ENCODE measurements around the gene ZBTB46. TPM values are rescaled to one million over a fixed set of nuclear protein-coding genes. Genes with fewer than 3 reads are reported as not detected.

ZBTB46 gene
- total and polyA plus RNA-seq, 4 donors = 0.79 to 12.1 (median 4.7) TPM

- H3K36me3 ChIP-seq (ENCODE audit: control insufficient read depth in 4 of 4, insufficient read depth in 3 of 4, low read depth in 1 of 4, low read length in 3 of 4) = peaks cover 0 to 3% (median 1%) of the 10 kb centered on the region in 4 donors
- peaks cover 7 to 22% (median 13%) of the 10 kb centered on the region in 4 donors for H3K4me1 ChIP-seq (ENCODE audit: control insufficient read depth in 4 of 4, insufficient read depth in 4 of 4, low read length in 3 of 4)
- TF ChIP-seq HNF4A (conservative IDR thresholded peaks at IDR 0.05) (no peak), RXRA (IDR thresholded peaks at IDR 0.05) (no peak), EGR1 (IDR thresholded peaks at IDR 0.05; ENCODE audit: low read depth in 2 of 2) (no peak), CTCF (IDR thresholded peaks at IDR 0.05; ENCODE audit: low read depth, low read length, missing input control) (no peak), SP1 (IDR thresholded peaks at IDR 0.05) (no peak), FOXA1 (IDR thresholded peaks at IDR 0.05) (no peak), FOXA2 (IDR thresholded peaks at IDR 0.05) (no peak), TAF1 (conservative IDR thresholded peaks at IDR 0.05) (no peak), ATF3 (IDR thresholded peaks at IDR 0.05) (no peak), JUND (IDR thresholded peaks at IDR 0.05) (no peak)
- TF ChIP-seq, protein P1, sequence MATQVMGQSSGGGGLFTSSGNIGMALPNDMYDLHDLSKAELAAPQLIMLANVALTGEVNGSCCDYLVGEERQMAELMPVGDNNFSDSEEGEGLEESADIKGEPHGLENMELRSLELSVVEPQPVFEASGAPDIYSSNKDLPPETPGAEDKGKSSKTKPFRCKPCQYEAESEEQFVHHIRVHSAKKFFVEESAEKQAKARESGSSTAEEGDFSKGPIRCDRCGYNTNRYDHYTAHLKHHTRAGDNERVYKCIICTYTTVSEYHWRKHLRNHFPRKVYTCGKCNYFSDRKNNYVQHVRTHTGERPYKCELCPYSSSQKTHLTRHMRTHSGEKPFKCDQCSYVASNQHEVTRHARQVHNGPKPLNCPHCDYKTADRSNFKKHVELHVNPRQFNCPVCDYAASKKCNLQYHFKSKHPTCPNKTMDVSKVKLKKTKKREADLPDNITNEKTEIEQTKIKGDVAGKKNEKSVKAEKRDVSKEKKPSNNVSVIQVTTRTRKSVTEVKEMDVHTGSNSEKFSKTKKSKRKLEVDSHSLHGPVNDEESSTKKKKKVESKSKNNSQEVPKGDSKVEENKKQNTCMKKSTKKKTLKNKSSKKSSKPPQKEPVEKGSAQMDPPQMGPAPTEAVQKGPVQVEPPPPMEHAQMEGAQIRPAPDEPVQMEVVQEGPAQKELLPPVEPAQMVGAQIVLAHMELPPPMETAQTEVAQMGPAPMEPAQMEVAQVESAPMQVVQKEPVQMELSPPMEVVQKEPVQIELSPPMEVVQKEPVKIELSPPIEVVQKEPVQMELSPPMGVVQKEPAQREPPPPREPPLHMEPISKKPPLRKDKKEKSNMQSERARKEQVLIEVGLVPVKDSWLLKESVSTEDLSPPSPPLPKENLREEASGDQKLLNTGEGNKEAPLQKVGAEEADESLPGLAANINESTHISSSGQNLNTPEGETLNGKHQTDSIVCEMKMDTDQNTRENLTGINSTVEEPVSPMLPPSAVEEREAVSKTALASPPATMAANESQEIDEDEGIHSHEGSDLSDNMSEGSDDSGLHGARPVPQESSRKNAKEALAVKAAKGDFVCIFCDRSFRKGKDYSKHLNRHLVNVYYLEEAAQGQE (IDR thresholded peaks at IDR 0.05) = no peak
- TF ChIP-seq, protein P2, sequence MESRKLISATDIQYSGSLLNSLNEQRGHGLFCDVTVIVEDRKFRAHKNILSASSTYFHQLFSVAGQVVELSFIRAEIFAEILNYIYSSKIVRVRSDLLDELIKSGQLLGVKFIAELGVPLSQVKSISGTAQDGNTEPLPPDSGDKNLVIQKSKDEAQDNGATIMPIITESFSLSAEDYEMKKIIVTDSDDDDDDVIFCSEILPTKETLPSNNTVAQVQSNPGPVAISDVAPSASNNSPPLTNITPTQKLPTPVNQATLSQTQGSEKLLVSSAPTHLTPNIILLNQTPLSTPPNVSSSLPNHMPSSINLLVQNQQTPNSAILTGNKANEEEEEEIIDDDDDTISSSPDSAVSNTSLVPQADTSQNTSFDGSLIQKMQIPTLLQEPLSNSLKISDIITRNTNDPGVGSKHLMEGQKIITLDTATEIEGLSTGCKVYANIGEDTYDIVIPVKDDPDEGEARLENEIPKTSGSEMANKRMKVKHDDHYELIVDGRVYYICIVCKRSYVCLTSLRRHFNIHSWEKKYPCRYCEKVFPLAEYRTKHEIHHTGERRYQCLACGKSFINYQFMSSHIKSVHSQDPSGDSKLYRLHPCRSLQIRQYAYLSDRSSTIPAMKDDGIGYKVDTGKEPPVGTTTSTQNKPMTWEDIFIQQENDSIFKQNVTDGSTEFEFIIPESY (IDR thresholded peaks at IDR 0.05) = no peak
- DNase-seq (ENCODE audit: low spot score) = no peak
- 71% methylated on average over 25 of the region's 25 CpGs for WGBS
- no peaks in the 10 kb centered on the region for H3K27me3 ChIP-seq (ENCODE audit: control insufficient read depth in 4 of 4, insufficient read depth in 4 of 4, low read length in 3 of 4)
- no peak overlapping the region for H3K4me3 ChIP-seq (ENCODE audit: low read depth in 1 of 3, low read length in 3 of 3)
- H3K9ac ChIP-seq (ENCODE audit: low read depth in 1 of 2, low read length in 2 of 2) = no peak overlapping the region
- H3K27ac ChIP-seq (ENCODE audit: low read depth in 1 of 2, low read length in 2 of 2) = no peak overlapping the region
- no peaks in the 10 kb centered on the region for H3K9me3 ChIP-seq (ENCODE audit: control insufficient read depth in 4 of 4, low read length in 3 of 4)
Observed at GRCh38 chr20:63695424-63696305, 135.4 kb downstream of the ZBTB46 start.
